Uterus (tissue), 4 donors: Measurements from ENCODE around the gene ARFGEF3. TPM values are rescaled to one million over a fixed set of nuclear protein-coding genes. Genes with fewer than 3 reads are reported as not detected.

Source experiments
- DNase-seq, 2 donors: peaks; one replicate each; pipeline ENCODE4 v3.0.0-alpha.2; 2019 to 2020
- H3K27ac ChIP-seq, 2 donors: fragments of 200-600 bp; sonication (generic); 1 replicate in 1 of 2; 2 replicates in 1 of 2; pipeline ENCODE4 v1.5.1; 2016 to 2018
- H3K27me3 ChIP-seq, 2 donors: fragments of 200-600 bp; sonication (generic); one replicate each; pipeline ENCODE4 v1.5.1; 2018 to 2019; ENCODE audit warnings: control low read depth in 1 of 2
- H3K36me3 ChIP-seq, 2 donors: fragments of 200-600 bp; sonication (generic); one replicate each; pipeline ENCODE4 v1.5.1; 2019; ENCODE audit warnings: control low read depth in 1 of 2
- H3K4me1 ChIP-seq, 2 donors: fragments of 200-600 bp; sonication (generic); one replicate each; pipeline ENCODE4 v1.5.1; 2018 to 2019; ENCODE audit warnings: control low read depth in 1 of 2
- H3K4me3 ChIP-seq, 2 donors: fragments of 200-600 bp; sonication (generic); 1 replicate in 1 of 2; 2 replicates in 1 of 2; pipeline ENCODE4 v1.5.1; 2018 to 2019; ENCODE audit warnings: mild to moderate bottlenecking in 1 of 2
- H3K9me3 ChIP-seq, 2 donors: fragments of 200-600 bp; sonication (generic); one replicate each; pipeline ENCODE4 v1.5.1; 2019; ENCODE audit warnings: control low read depth in 1 of 2
- POLR2A ChIP-seq, 2 donors: fragments of 450-650 bp; IDR thresholded peaks; one replicate each; pipeline ENCODE4 v1.6.1; 2016; ENCODE audit warnings: antibody characterized with exemption in 2 of 2, mild to moderate bottlenecking in 1 of 2, moderate library complexity in 1 of 2
- intact Hi-C: fragments of 100-400 bp; cut with DNase I; formaldehyde crosslinking; loops from one replicate; pipeline ENCODE4 v1.15.1; 2023; ENCODE audit warnings: low total_unique reads
- total RNA-seq, 4 donors: library from RNA; depleted of rRNA in 3 of 4; stranded (reverse); fragments of >200 nt in 3 of 4; gene quantifications; one replicate each; pipeline versions ENCODE4 v1.1.0 to v1.2.4, GENCODE V29; 2014 to 2023
- TF ChIP-seq, protein P1 (sequence below), 4 experiments: fragments of 200-600 bp in 2 of 4; fragments of 450-650 bp in 2 of 4; sonication (generic) in 2 of 4; IDR thresholded peaks; one replicate each; pipeline ENCODE4 v1.5.1; 2016 to 2019; ENCODE audit warnings: antibody characterized with exemption in 4 of 4, mild to moderate bottlenecking in 2 of 4, moderate library complexity in 1 of 4
- donor health status: DM: yes; HTN: yes; CAD: no.

ARFGEF3 gene
- total RNA-seq, 4 donors from 2014 or later: 0.88 to 5.8 (median 2.4) TPM

DNA sequence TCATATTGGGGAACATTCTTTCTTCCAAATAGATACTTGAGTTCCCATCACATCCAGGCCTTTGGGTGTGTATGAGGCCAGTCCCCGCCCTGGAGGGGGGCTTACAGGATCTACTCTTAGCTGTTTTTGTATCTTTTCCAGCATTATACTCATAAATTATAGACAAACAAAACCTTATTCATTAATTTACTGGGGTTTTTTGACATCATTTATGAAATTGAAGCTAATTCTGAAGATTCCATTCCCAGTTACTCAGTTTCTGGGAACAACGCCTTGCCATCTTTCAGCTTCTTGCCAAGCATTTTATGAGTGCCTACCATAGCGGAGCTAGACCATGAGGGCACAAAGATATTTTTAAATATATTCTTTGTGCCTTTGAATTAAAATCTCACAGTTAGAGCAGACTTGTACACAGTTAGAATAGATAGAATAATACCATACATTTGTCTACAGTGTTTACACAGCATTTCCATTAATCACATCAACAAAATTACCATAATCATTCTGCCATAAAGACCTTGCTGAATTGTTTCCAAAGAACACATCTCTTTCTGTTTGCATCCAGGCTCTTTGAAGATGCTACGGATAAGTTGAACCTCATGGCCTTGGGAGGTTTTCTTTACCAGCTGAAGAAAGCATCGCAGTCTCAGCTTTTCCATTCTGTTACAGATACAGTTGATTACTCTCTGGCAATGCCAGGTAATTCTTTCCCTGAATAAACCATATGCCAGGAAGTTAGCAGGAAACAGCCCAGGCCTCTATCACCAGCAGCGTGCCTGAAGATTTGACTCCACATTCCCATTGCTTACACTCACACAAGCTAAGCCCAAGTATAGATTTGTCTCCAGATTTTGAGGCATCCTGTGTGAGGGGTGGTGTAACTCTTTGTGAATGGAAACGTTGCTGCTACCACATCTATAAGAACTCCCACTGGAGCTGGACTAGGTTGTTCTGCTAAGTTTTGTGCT lies 132.0 kb downstream of the ARFGEF3 start:
- Histone ChIP-seq H3K27ac (no peak overlapping the region), H3K27me3 (no peaks in the 10 kb centered on the region), H3K9me3 (no peaks in the 10 kb centered on the region), H3K4me3 (no peak overlapping the region), H3K36me3 (no peaks in the 10 kb centered on the region), H3K4me1 (no peaks in the 10 kb centered on the region)
- no peak for TF ChIP-seq POLR2A (IDR thresholded peaks at IDR 0.05)
- TF ChIP-seq, protein P1, sequence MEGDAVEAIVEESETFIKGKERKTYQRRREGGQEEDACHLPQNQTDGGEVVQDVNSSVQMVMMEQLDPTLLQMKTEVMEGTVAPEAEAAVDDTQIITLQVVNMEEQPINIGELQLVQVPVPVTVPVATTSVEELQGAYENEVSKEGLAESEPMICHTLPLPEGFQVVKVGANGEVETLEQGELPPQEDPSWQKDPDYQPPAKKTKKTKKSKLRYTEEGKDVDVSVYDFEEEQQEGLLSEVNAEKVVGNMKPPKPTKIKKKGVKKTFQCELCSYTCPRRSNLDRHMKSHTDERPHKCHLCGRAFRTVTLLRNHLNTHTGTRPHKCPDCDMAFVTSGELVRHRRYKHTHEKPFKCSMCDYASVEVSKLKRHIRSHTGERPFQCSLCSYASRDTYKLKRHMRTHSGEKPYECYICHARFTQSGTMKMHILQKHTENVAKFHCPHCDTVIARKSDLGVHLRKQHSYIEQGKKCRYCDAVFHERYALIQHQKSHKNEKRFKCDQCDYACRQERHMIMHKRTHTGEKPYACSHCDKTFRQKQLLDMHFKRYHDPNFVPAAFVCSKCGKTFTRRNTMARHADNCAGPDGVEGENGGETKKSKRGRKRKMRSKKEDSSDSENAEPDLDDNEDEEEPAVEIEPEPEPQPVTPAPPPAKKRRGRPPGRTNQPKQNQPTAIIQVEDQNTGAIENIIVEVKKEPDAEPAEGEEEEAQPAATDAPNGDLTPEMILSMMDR (IDR thresholded peaks at IDR 0.05): no peak
- no peak for DNase-seq
- intact Hi-C loops: no loop called here

DNA sequence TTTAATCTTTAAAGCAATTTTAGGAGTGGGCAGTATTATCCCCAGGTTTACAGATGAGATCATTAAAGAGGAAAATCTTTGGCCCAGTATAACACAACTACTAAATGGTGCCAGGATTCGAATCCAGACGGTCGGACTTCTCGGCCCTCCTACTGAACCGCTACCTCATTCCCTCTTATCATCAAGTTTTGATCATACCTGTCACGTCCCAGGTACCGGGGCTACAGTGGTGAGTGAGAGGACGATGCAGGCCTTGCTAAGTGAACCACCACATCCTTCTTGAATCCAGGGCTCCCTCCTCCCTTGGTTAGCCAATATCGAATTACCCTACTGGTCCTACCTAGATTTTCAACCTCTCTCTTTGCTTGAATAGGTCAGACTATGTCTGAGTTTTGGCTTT lies 134.6 kb downstream of the ARFGEF3 start:
- Histone ChIP-seq H3K4me1 (no peaks in the 10 kb centered on the region), H3K27me3 (no peaks in the 10 kb centered on the region), H3K4me3 (no peak overlapping the region), H3K9me3 (no peaks in the 10 kb centered on the region), H3K36me3 (no peaks in the 10 kb centered on the region), H3K27ac (no peak overlapping the region)
- TF ChIP-seq, protein P1 (IDR thresholded peaks at IDR 0.05): no peak
- TF ChIP-seq POLR2A (IDR thresholded peaks at IDR 0.05): no peak
- intact Hi-C loops: no loop called here
- no peak for DNase-seq

DNA sequence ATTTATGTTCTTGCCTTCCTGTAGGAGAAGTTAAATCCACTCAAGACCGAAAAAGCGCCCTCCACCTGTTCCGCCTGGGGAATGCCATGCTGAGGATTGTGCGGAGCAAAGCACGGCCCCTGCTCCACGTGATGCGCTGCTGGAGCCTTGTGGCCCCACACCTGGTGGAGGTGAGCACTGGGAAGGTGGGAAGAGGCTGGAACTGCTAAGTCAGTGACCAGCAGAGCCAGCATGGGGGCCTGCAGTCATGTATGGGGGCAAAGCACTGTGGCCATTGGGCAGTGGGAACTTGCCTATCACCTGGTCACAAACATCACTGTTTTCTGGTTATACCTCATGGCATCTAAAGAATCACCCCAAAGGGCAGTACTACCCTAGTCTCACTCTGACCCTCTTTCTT lies 135.0 kb downstream of the ARFGEF3 start:
- intact Hi-C loops: no loop called here
- Histone ChIP-seq H3K36me3 (no peaks in the 10 kb centered on the region), H3K27ac (no peak overlapping the region), H3K4me1 (no peaks in the 10 kb centered on the region), H3K9me3 (no peaks in the 10 kb centered on the region), H3K27me3 (no peaks in the 10 kb centered on the region), H3K4me3 (no peak overlapping the region)
- DNase-seq: no peak
- no peak for TF ChIP-seq POLR2A (IDR thresholded peaks at IDR 0.05)
- TF ChIP-seq, protein P1 (IDR thresholded peaks at IDR 0.05): no peak

DNA sequence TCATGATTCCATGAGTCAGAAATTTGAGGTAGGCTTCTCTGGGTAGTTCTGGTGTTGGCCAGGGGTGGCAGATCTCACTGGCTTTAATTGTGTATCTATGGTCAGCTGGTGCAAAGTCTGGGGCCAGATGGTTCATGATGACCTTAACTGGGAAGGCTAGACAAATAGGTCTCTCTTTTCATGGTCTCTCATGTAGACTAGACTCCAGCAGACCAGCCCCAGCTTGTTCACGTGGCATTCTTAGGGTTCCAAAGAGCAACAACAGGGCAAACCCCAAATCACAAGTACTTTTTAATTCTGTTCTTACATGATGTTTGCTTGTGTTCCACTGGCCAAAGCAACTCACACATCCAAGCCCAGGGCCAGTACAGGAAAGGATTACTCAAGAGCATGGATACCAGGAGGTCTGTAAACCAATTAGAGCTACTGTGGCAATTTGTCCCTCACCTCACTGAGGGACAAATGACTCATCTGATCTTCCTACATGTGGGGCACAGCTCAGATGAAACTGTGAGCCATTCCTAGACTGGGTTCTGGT lies 136.1 kb downstream of the ARFGEF3 start:
- H3K27me3 ChIP-seq: no peaks in the 10 kb centered on the region
- H3K36me3 ChIP-seq: no peaks in the 10 kb centered on the region
- no peak overlapping the region for H3K27ac ChIP-seq
- TF ChIP-seq, protein P1 (IDR thresholded peaks at IDR 0.05): no peak
- TF ChIP-seq POLR2A (IDR thresholded peaks at IDR 0.05): no peak
- no peak overlapping the region for H3K4me3 ChIP-seq
- H3K4me1 ChIP-seq: no peaks in the 10 kb centered on the region
- intact Hi-C loops: no loop called here
- no peaks in the 10 kb centered on the region for H3K9me3 ChIP-seq
- no peak for DNase-seq

DNA sequence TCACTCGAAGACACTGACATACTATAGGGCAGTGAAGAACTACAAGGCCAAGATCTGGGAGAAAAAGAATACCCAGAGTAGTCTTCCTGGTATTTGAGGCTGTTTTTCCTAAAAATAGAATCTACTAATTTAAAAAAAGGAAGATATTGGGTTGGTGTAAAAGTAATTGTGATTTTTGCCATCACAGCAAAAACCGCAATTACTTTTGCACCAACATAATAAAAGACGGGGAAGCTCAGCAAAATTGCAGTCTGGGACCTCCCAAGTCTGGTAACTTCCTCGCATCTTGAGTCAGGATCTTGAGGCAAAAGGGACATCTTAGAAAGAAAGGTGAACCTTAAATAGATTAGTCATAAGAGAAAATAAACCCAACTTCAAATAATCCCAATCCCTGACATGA lies 138.7 kb downstream of the ARFGEF3 start:
- intact Hi-C loops: no loop called here
- Histone ChIP-seq H3K4me3 (no peak overlapping the region), H3K27ac (no peak overlapping the region), H3K9me3 (no peaks in the 10 kb centered on the region), H3K36me3 (no peaks in the 10 kb centered on the region), H3K27me3 (no peaks in the 10 kb centered on the region), H3K4me1 (no peaks in the 10 kb centered on the region)
- no peak for TF ChIP-seq POLR2A (IDR thresholded peaks at IDR 0.05)
- TF ChIP-seq, protein P1 (IDR thresholded peaks at IDR 0.05): no peak
- no peak for DNase-seq
